GM12801 (cell line): ENCODE results near the gene SKAP1.

Experiments
- TF ChIP-seq, protein P1 (sequence below): IDR thresholded peaks from one replicate; pipeline ENCODE4 v1.5.1; 2011; ENCODE audit warnings: control low read depth; ENCODE audit not compliant: insufficient read length; ENCODE audit errors: extremely low read depth

Gene SKAP1

DNA sequence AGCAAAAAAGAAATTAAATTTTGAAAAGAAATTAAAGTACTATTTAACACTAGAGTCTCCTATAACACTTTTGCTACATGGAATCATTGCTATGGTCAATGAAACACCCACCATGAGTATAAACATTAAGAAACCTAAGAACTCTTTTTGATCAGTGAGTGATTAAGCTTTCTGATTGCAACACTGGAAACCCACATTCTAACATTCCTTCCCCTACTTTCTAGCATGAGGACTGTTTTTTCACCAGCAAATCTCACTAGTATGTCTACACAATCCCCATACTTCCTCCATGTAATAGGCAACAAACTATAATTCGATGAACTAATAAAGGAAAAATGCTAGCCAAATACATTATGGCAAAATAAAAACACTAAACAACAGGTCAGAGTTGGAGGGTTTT lies 54.7 kb downstream of the SKAP1 start:
- TF ChIP-seq, protein P1, sequence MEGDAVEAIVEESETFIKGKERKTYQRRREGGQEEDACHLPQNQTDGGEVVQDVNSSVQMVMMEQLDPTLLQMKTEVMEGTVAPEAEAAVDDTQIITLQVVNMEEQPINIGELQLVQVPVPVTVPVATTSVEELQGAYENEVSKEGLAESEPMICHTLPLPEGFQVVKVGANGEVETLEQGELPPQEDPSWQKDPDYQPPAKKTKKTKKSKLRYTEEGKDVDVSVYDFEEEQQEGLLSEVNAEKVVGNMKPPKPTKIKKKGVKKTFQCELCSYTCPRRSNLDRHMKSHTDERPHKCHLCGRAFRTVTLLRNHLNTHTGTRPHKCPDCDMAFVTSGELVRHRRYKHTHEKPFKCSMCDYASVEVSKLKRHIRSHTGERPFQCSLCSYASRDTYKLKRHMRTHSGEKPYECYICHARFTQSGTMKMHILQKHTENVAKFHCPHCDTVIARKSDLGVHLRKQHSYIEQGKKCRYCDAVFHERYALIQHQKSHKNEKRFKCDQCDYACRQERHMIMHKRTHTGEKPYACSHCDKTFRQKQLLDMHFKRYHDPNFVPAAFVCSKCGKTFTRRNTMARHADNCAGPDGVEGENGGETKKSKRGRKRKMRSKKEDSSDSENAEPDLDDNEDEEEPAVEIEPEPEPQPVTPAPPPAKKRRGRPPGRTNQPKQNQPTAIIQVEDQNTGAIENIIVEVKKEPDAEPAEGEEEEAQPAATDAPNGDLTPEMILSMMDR, result no peak

DNA sequence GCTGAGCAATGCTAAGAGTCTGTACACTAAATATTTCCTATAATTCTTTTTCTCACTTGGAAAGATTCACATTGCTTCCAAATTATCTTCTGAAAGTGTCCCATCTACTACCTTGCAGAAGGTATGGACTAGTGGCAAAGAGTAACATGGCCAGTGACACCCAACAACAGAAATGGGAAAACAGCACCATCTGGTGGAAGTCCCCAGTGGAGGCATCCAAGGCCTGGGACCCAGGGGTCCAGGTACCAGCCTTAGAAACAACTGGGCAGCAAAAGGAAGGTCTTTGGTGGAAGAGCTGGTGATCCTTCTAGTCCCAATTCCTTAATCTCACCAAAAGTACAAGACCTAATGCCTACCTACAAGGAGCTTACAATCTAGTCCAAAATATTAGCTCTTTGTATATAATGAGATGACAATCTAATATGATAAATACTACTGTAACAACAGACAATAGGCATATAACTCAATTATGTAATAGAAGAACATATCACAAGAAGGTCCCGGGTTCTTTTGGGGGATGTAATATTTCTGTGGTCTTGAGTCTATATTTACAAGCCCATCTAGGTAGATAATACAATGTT lies 55.3 kb downstream of the SKAP1 start:
- TF ChIP-seq, protein P1, result no peak

DNA sequence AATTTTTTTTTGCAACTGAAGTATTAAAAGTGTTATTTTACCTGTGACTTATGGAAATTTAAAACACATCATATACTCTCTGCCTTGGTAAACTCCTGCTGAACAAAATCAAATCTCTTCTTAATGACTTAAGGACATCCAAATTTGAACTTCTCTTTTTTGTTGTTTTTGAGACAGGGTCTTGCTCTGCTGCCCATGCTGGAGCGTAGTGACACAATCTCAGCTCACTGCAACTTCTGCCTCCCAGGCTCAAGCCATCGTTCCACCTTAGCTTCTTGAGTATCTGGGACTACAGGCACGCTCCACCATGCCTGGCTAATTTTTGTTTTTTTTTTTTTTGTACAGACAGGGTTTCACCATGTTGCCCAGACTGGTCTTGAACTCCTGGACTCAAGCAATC lies 56.1 kb downstream of the SKAP1 start:
- TF ChIP-seq, protein P1, result no peak

DNA sequence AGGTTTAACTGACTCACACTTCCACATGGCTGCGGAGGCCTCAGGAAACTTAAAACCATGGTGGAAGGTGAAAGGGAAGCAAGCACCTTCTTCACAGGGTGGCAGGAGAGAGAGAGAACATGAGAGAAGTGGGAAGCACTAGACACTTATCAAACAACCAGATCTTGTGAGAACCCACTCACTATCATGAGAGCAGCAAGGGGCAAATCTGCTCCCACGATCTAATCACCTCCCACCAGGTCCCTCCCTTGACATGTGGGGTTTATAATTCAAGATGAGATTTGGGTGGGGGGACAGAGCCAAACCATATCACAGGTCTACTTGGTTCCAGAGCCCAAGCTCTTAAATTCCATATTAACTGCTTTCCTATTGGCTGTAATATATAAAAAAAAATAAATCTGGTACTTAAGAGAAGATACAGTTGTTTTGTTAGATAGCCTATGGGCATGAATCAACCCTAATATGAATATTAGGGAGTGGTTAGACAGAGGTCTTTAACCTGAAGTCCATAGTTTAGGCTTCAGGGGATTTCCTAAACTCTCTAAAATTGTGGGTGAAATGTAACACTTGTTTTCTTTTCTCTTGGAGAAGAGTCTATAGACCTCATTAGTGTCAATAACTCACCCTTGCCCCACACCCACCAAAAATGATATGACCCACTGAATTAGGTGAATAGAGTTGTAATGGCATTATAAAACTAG lies 56.7 kb downstream of the SKAP1 start:
- TF ChIP-seq, protein P1, result no peak

DNA sequence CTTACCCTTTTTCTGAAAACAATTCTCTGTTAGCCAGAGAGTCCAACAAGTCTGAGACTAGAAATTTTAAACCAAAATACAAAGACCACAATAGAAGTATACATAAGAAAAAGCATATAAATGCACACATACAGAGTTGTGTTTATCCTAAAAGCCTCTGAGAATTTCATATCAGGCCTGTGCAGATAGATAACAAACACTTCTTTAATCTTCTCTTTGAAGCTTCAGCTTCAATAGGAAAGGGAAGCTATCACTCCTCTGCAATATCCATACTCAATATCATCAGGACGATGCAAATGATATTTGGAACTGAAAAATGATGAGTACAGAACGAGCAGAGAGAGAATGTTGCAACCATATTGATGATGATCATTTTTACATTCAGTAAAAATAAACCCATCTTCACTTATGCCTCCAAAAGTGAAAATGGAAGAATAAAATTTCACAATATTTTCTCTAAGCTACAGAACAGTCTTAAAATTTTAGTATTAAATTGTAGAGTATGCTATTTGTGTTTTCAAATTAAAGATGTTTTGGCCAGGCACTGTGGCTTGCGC lies 61.6 kb downstream of the SKAP1 start:
- TF ChIP-seq, protein P1, result no peak

DNA sequence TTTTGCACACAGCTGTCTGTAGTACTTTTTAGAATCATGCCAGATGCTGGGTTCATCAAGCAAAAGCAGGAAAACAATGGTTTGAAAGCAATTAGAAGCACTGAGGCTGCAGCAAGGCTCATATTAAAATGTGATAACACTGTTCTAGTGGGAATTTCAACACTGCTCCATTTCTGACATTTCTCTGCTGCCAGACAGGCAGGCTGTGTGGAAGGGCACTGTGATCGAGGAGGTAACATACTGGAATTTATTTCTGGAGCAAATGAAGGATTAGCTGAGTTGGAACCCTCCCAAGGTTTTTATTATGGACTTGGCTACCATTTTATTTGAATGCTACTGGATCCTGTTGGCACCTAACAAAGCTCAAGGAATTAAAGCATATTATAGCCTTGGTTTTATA lies 66.9 kb downstream of the SKAP1 start:
- TF ChIP-seq, protein P1, result no peak

DNA sequence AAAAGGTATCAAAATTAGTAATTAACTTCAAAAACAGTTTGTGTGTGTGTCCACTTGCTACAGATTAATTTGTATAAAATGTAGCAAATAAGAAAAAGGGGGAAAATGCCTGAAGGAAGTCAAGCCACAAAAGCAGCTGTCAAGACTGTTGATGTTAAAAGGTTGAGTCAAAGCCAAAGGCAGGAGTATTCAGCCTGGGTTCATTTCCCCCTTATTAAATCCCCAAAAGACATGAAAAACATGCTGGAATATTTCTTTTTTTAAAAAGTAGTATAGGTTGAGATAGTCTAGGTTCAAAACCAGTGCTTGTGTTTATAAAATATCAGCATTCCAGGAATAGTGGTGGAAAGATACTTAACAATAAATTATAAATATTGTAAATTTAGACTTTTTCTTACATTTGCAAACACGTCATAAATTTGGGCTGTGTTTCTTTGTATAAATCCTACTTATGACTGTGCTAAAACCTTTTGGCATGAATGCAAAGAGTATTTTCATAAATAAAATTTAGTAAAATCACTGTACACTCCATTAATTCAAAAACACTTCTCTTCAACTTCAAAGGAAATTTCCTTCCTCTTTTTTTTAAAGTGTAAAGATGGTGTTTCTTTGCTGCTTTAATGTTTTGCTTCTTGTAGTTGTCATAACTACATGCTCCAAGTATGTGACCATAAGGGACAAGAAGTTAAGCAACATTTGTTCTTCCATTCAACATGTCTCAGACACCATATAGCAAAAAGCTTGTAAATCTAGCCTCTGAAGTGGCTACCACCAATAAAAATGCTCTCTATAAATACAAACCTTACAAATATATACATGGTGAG lies 72.0 kb downstream of the SKAP1 start:
- TF ChIP-seq, protein P1, result no peak
